Activated naive CD4-positive, alpha-beta T cell (primary cell): ENCODE data around the gene LSM10.

Experiments
- DNase-seq, 4 experiments: peaks; one replicate each; lab custom pipeline; 2025; lab: John Stamatoyannopoulos, UW

LSM10 gene

DNA sequence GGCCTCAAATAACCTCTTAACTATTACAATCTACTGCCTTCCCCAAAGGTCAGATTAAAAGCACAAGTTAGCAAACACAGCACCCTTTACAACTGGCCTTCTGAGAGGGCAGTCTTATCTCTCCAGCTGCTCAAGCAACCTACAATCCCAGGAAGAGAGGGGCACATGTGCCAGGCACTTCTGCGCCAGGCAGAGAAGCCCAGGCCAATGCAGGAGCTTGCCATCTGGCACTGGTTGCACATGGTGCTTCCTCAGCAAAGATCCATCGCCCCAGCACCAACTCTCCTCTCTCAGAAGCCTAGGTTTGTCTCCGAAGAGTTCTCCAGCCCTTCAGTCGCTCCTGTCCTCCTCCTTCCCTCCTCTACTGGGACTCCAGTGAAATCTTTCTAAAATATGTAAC is 14.5 kb downstream of the LSM10 start:
- DNase-seq: no peak

DNA sequence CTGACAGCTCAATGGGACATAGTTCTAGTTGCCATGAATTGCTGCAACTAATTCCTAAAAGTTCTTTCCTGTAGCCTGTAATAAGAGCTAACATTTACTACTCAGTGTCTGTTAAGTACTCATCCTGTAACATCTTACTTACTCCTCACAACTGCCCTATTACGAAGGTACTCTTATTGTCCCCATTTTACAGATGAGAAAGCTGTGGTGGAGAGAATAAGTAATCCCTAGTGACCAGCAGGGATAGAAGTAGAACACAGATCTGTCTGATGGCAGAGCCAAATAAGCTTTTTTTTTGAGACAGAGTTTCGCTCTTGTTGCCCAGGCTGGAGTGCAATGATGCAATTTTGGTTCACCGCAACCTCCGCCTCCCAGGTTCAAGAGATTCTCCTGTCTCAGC is 15.0 kb downstream of the LSM10 start:
- DNase-seq: no peak

- DNase-seq: no peak
Measured at GRCh38 chr1:36382231-36382630, 15.5 kb downstream of the LSM10 start.

GRCh38 chr1:36381405-36381804 is 16.3 kb downstream of the LSM10 start:
- DNase-seq: no peak

- DNase-seq: no peak
Measured at GRCh38 chr1:36380782-36381181, 16.9 kb downstream of the LSM10 start.

- DNase-seq: no peak
Measured at GRCh38 chr1:36380143-36380619, 17.5 kb downstream of the LSM10 start.

- no peak for DNase-seq
Measured at GRCh38 chr1:36377791-36378492, 19.8 kb downstream of the LSM10 start.

GRCh38 chr1:36372617-36373016 is 25.1 kb downstream of the LSM10 start:
- DNase-seq: no peak

DNA sequence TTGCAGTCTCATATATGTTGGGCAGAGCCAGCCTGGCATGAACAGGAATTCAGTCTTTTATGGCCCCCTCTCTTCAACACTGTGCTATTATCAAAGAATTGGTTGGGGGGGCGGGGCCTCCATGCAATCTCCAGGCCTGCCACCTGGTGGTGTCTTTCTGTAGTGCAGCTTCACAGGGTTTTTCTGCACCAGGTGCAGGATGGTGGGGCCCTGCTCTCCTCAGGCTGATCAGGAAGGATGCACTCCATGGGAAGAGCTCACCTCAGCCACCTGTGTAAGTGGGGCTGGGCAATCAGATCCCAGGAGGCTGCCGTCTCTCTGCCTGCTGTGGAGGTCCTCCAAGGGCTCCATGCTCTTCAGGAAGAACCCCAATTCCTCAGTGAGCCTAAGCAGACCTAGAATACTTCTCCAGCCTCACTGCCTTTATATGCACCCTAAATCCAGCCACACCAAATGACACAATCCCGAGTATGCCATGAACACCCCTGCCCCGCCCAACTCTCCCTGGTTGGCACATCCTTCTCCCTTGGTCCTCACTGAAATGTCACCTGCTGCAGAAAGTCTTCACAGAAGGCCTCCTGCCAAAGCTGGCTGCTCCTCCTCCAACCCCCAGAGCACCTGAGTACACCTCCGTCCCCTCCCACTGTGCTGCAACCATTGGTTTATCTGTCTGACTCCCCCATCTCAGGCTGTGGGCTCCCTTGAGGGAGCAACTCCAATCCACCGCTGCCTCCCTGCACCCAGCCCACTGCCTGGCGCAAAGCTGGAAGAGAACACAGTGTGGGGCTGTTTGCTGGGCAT is 28.4 kb downstream of the LSM10 start:
- DNase-seq: peak; percentile 55 to 84 (median 82)

- DNase-seq: no peak
Measured at GRCh38 chr1:36367798-36368197, 29.9 kb downstream of the LSM10 start.

- peak in 1 of 4 experiments; percentile 32 for DNase-seq
Measured at GRCh38 chr1:36367066-36367465, 30.6 kb downstream of the LSM10 start.

GRCh38 chr1:36366091-36366661 is 31.5 kb downstream of the LSM10 start:
- DNase-seq: peak in 2 of 4 experiments; percentile 43 to 52

- DNase-seq: no peak
Measured at GRCh38 chr1:36365381-36365780, 32.3 kb downstream of the LSM10 start.

DNA sequence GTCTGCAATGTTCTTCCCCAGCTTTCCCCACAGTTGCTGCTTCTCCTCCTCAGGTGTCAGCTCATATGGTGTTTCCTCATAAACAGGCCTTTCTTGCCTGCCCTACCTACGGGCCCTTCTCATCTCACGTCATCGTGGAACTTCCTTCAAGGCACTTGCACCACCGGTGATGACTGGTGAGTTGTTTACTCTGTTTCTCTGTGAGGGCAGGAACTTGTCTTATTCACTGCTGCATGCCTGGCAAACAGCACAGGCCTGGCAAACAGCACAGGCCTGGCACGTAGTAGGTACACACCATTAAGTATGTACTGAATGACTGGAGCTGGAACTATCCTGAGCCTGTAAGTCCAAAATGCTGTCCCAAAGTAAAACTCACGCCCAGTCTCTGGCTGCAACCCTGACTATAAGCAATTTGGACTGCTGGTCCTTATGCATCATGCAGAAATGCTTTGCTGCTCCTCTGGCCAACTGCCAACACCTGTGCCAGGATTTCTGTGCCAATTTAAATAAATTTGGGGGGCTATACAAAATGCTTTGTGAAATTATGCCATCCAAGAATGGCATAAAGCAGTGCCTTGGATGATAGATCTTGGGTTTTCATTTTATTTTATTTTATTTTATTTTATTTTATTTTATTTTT is 37.7 kb downstream of the LSM10 start:
- DNase-seq: peak in 2 of 4 experiments; percentile 13 to 28

- no peak for DNase-seq
Measured at GRCh38 chr1:36359383-36359782, 38.3 kb downstream of the LSM10 start.

DNA sequence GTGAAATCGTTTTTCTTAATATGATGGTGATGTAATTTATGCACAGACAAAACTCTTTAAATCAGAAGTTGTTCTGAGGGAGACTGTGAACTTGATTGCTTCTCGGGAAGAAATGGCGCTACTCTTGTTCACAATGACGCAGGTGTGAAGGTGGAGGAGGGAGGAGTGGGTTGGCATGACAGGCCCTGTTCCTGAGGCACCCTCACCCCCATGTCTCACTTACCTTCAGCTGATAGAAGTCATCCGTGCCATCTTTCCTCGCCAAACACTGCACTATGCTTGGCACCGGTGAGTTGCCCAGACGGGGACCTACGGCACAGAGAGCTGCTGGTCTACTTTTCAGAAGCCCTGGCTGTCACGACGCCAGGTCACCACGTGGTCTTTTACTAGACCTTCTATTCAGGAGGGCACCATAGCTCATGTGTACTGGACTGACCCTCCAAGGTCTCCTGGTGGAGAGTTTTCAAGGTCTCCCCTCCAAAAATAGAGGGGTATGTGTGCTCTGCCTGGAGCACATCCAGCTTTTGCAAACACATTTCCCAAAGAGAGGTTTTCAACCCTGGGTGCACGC is 39.1 kb downstream of the LSM10 start:
- DNase-seq: no peak

DNA sequence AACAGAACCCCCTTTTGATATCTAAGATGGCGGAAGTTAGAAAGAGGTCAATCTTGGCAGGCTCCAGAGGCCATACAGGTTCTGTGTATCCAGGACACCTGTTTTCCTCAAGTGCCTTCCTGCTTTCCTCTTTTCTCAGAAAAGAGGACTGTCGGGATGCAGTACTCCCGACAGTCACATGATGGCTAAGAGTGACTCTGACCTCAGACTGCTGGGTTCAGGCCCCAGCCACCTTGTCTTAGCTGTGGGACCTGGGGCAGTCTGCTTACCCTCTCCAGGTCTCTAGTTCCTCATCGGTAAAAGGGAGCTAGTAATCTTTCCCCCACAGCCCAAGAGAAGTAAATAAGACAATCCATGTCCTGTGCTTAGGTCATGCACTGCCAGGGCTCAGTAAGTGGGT is 41.9 kb downstream of the LSM10 start:
- no peak for DNase-seq

- DNase-seq: no peak
Measured at GRCh38 chr1:36354486-36354885, 43.2 kb downstream of the LSM10 start.

- no peak for DNase-seq
Measured at GRCh38 chr1:36352910-36353878, 44.5 kb downstream of the LSM10 start.

DNA sequence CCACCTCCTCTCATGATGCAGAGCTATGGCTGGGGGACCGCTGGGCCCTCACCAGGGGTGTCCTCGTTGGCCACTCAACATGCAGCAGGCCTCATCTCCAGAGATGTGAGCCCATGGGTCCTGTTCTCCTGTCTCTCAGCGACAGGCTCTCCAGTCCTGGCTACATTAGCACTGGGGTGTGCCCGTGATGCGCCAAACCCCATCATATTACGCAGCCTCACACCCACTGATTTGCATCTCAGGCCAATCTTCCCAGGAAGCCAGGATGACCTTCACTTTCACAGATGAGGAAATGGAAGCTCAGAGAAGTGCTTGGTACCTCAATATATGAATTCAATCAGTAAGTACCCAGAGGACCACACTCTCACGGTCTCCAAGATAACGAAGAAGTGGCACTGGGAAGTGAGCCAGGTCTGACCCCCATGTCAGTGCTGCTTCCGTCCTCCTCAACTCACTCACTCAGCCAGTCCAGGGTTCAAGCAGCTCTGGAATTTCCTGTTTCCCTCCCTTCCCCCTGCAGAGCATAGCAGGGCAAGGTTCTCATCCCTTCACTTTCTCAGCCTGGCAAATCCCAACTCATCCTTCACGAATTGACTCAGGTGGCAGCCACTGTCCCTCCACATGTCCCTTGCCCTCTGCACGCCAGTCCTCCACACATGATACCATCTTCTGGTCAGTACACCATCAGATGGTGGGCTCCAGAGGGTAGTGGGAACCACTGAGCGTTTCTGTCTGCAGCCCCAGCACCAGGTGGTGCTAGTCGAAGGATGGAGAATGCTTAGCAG is 45.4 kb downstream of the LSM10 start:
- DNase-seq: no peak
